ENCODE results near the gene LPIN1. TPM values are rescaled to one million over a fixed set of nuclear protein-coding genes. Genes with fewer than 3 reads are reported as not detected.
A peak's percentile ranks its signal among the peaks of the same experiment; 100 is the strongest.

LPIN1 gene
- total and polyA plus RNA-seq, 4 donors: 10.1 to 27.4 (median 13.4) TPM

DNA sequence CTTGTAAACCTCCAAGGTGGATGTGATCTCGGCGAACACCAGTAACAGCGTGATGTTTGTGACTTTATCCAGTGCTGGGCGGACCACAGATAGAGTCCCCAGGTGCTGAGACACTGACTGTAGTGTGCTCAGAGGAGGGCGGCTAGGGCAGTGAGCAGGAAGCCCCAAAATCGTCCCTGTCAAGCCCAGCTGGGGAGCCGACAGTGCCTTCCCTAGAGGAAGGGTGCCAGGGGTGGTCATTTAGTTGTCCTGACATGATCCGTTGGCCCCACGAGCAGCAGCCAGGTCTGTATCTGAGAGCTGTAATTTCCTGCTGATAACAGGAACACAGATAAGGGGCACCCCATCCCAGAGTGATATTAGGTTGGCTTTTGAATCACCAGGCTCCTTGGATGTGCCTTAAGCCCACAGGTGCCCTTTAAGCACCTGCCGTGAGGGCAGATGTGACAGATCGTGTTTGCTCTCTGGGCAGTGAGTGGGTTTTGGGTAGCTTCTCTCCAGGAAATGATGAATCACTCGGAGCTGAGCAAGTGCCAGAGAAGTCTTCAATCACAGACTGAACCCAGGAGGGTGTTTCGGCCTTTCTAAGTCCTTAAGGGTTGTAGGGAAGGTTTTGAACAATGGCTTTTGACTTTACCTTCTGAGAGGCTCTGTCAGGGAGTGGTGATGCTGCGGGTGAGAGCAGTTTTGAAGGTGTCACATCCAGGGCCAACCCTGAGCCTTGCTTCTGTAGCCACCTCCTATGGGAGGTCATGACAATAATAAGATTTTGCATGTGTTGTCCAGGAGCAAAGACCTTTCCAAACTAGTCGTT is 7.7 kb downstream of the LPIN1 start:
- peak in 1 of 2 donors; percentile 24 for TF ChIP-seq HNF4A (conservative IDR thresholded peaks at IDR 0.05)
- TF ChIP-seq RAD21 (IDR thresholded peaks at IDR 0.05): no peak
- TF ChIP-seq RXRA (IDR thresholded peaks at IDR 0.05): peak in 1 of 2 donors; percentile 11
- TF ChIP-seq JUND (IDR thresholded peaks at IDR 0.05): peak in 1 of 2 donors; percentile 85
- no peak for TF ChIP-seq HNF4G (IDR thresholded peaks at IDR 0.05)
- TF ChIP-seq, protein P1, sequence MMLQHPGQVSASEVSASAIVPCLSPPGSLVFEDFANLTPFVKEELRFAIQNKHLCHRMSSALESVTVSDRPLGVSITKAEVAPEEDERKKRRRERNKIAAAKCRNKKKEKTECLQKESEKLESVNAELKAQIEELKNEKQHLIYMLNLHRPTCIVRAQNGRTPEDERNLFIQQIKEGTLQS (IDR thresholded peaks at IDR 0.05): no peak
- H3K9me3 ChIP-seq (ENCODE audit: control insufficient read depth in 4 of 4, low read length in 3 of 4): no peaks in the 10 kb centered on the region
- H3K4me1 ChIP-seq (ENCODE audit: control insufficient read depth in 4 of 4, insufficient read depth in 4 of 4, low read length in 3 of 4): peaks cover 9 to 19% (median 12%) of the 10 kb centered on the region in 4 donors
- no peaks in the 10 kb centered on the region for H3K27me3 ChIP-seq (ENCODE audit: control insufficient read depth in 4 of 4, insufficient read depth in 4 of 4, low read length in 3 of 4)
- peak overlapping the region; percentile 49 to 51 for H3K27ac ChIP-seq (ENCODE audit: low read depth in 1 of 2, low read length in 2 of 2)
- WGBS: 50% methylated on average over 15 of the region's 15 CpGs
- H3K36me3 ChIP-seq (ENCODE audit: control insufficient read depth in 4 of 4, insufficient read depth in 3 of 4, low read depth in 1 of 4, low read length in 3 of 4): no peaks in the 10 kb centered on the region
- no peak overlapping the region for H3K4me3 ChIP-seq (ENCODE audit: low read depth in 1 of 3, low read length in 3 of 3)
- H3K9ac ChIP-seq (ENCODE audit: low read depth in 1 of 2, low read length in 2 of 2): no peak overlapping the region
- no peak for DNase-seq (ENCODE audit: low spot score)

DNA sequence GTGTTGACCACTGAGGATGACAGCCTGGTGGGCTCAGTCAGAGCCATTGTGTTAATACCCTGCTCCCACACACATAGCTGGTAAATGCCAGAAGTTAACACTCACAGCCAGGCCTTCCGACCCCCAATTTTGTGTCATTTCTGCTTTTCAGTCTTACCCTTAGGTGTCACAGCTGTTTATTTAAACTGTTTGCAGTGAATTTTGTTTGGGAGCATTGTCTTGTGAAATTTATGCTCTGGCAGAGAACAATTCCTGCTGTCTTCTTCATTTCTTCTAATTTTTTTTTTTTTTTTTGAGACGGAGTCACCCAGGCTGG is 8.2 kb downstream of the LPIN1 start:
- DNase-seq (ENCODE audit: low spot score): no peak
- H3K36me3 ChIP-seq (ENCODE audit: control insufficient read depth in 4 of 4, insufficient read depth in 3 of 4, low read depth in 1 of 4, low read length in 3 of 4): no peaks in the 10 kb centered on the region
- H3K4me3 ChIP-seq (ENCODE audit: low read depth in 1 of 3, low read length in 3 of 3): no peak overlapping the region
- H3K27me3 ChIP-seq (ENCODE audit: control insufficient read depth in 4 of 4, insufficient read depth in 4 of 4, low read length in 3 of 4): no peaks in the 10 kb centered on the region
- peaks cover 9 to 19% (median 12%) of the 10 kb centered on the region in 4 donors for H3K4me1 ChIP-seq (ENCODE audit: control insufficient read depth in 4 of 4, insufficient read depth in 4 of 4, low read length in 3 of 4)
- no peak overlapping the region for H3K9ac ChIP-seq (ENCODE audit: low read depth in 1 of 2, low read length in 2 of 2)
- H3K9me3 ChIP-seq (ENCODE audit: control insufficient read depth in 4 of 4, low read length in 3 of 4): no peaks in the 10 kb centered on the region
- WGBS: 90% methylated on average over 2 of the region's 2 CpGs
- peak overlapping the region; percentile 49 to 51 for H3K27ac ChIP-seq (ENCODE audit: low read depth in 1 of 2, low read length in 2 of 2)
- no peak for TF ChIP-seq HNF4A (conservative IDR thresholded peaks at IDR 0.05)
- no peak for TF ChIP-seq YY1 (IDR thresholded peaks at IDR 0.05)
- no peak for TF ChIP-seq FOXA2 (IDR thresholded peaks at IDR 0.05)

DNA sequence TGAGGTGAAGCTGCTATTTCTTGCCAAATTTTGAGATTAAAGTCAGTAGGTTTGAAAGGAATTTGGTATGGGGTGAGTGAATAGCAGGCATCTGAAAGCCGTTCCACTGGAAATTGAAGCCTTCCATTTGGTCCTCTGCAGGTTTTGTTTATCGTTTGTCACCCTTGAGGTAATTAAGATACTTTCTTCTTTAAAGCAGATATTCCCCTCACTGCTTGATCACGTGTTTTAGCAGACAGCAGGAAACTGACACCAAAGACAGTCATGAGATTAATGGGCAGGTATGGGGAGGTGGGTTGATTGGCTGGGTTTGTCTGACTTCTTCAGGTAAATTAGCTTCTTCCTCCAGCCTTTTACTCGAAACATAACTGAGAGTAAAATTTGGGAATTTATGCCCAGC is 10.7 kb downstream of the LPIN1 start:
- no peak overlapping the region for H3K9ac ChIP-seq (ENCODE audit: low read depth in 1 of 2, low read length in 2 of 2)
- H3K27me3 ChIP-seq (ENCODE audit: control insufficient read depth in 4 of 4, insufficient read depth in 4 of 4, low read length in 3 of 4): no peaks in the 10 kb centered on the region
- TF ChIP-seq FOXA1 (IDR thresholded peaks at IDR 0.05): no peak
- TF ChIP-seq, protein P1 (IDR thresholded peaks at IDR 0.05): no peak
- TF ChIP-seq RXRA (IDR thresholded peaks at IDR 0.05): no peak
- no peak for TF ChIP-seq JUND (IDR thresholded peaks at IDR 0.05)
- TF ChIP-seq TAF1 (conservative IDR thresholded peaks at IDR 0.05): no peak
- peaks cover 9 to 16% (median 12%) of the 10 kb centered on the region in 4 donors for H3K4me1 ChIP-seq (ENCODE audit: control insufficient read depth in 4 of 4, insufficient read depth in 4 of 4, low read length in 3 of 4)
- H3K27ac ChIP-seq (ENCODE audit: low read depth in 1 of 2, low read length in 2 of 2): no peak overlapping the region
- H3K4me3 ChIP-seq (ENCODE audit: low read depth in 1 of 3, low read length in 3 of 3): no peak overlapping the region
- H3K9me3 ChIP-seq (ENCODE audit: control insufficient read depth in 4 of 4, low read length in 3 of 4): no peaks in the 10 kb centered on the region
- no peak for DNase-seq (ENCODE audit: low spot score)
- H3K36me3 ChIP-seq (ENCODE audit: control insufficient read depth in 4 of 4, insufficient read depth in 3 of 4, low read depth in 1 of 4, low read length in 3 of 4): peaks cover 0 to 1% (median 0%) of the 10 kb centered on the region in 4 donors
- WGBS: 85% methylated on average over 4 of the region's 4 CpGs

DNA sequence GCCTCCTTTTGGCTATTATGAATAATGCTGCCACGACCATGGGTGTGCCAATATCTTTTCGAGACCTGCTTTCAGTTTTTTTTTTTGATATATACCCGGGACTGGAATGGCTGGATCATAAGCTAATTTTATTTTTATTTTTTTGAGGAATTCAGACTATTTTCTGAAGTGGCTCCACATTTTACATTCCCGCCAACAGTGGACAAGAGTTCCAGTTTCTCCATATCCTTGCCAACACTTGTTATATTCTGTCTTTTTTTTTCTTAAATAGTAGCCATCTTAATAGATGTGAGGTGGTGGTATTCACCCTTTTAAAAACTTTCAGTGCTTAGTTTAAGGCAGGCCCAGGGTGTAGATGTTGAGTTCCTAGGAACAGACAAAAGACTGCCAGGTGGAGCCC is 11.8 kb downstream of the LPIN1 start:
- Histone ChIP-seq H3K27me3 (ENCODE audit: control insufficient read depth in 4 of 4, insufficient read depth in 4 of 4, low read length in 3 of 4) (no peaks in the 10 kb centered on the region), H3K4me3 (ENCODE audit: low read depth in 1 of 3, low read length in 3 of 3) (no peak overlapping the region), H3K4me1 (ENCODE audit: control insufficient read depth in 4 of 4, insufficient read depth in 4 of 4, low read length in 3 of 4) (peaks cover 6 to 12% (median 10%) of the 10 kb centered on the region in 4 donors), H3K9ac (ENCODE audit: low read depth in 1 of 2, low read length in 2 of 2) (no peak overlapping the region), H3K9me3 (ENCODE audit: control insufficient read depth in 4 of 4, low read length in 3 of 4) (no peaks in the 10 kb centered on the region), H3K27ac (ENCODE audit: low read depth in 1 of 2, low read length in 2 of 2) (no peak overlapping the region), H3K36me3 (ENCODE audit: control insufficient read depth in 4 of 4, insufficient read depth in 3 of 4, low read depth in 1 of 4, low read length in 3 of 4) (peaks cover 0 to 1% (median 0%) of the 10 kb centered on the region in 4 donors)
- DNase-seq (ENCODE audit: low spot score): no peak
- 97% methylated on average over 4 of the region's 4 CpGs for WGBS
- TF ChIP-seq RAD21 (IDR thresholded peaks at IDR 0.05): peak in 1 of 2 donors; percentile 30
- TF ChIP-seq, protein P2, sequence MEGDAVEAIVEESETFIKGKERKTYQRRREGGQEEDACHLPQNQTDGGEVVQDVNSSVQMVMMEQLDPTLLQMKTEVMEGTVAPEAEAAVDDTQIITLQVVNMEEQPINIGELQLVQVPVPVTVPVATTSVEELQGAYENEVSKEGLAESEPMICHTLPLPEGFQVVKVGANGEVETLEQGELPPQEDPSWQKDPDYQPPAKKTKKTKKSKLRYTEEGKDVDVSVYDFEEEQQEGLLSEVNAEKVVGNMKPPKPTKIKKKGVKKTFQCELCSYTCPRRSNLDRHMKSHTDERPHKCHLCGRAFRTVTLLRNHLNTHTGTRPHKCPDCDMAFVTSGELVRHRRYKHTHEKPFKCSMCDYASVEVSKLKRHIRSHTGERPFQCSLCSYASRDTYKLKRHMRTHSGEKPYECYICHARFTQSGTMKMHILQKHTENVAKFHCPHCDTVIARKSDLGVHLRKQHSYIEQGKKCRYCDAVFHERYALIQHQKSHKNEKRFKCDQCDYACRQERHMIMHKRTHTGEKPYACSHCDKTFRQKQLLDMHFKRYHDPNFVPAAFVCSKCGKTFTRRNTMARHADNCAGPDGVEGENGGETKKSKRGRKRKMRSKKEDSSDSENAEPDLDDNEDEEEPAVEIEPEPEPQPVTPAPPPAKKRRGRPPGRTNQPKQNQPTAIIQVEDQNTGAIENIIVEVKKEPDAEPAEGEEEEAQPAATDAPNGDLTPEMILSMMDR (IDR thresholded peaks at IDR 0.05; ENCODE audit: low read depth, low read length, missing input control): no peak

All from liver (tissue), 9 donors.